HFF-Myc (cell line): ENCODE measurements around the gene MCRS1.

Experiments
- DNase-seq: peaks from one replicate; pipeline ENCODE4 v3.0.0-alpha.2; 2011; ENCODE audit warnings: low read depth; ENCODE audit errors: extremely low read depth
- H3K4me3 ChIP-seq: replicated peaks from 2 replicates; pipeline ENCODE4 v1.5.1; 2011; ENCODE audit warnings: low read depth, mild to moderate bottlenecking, control low read depth, low read length
- TF ChIP-seq, protein P1 (sequence below): IDR thresholded peaks from 2 replicates; pipeline ENCODE4 v1.5.1; 2012; ENCODE audit warnings: mild to moderate bottlenecking, low read depth, low read length, control low read depth; ENCODE audit errors: missing control alignments

Gene MCRS1

DNA sequence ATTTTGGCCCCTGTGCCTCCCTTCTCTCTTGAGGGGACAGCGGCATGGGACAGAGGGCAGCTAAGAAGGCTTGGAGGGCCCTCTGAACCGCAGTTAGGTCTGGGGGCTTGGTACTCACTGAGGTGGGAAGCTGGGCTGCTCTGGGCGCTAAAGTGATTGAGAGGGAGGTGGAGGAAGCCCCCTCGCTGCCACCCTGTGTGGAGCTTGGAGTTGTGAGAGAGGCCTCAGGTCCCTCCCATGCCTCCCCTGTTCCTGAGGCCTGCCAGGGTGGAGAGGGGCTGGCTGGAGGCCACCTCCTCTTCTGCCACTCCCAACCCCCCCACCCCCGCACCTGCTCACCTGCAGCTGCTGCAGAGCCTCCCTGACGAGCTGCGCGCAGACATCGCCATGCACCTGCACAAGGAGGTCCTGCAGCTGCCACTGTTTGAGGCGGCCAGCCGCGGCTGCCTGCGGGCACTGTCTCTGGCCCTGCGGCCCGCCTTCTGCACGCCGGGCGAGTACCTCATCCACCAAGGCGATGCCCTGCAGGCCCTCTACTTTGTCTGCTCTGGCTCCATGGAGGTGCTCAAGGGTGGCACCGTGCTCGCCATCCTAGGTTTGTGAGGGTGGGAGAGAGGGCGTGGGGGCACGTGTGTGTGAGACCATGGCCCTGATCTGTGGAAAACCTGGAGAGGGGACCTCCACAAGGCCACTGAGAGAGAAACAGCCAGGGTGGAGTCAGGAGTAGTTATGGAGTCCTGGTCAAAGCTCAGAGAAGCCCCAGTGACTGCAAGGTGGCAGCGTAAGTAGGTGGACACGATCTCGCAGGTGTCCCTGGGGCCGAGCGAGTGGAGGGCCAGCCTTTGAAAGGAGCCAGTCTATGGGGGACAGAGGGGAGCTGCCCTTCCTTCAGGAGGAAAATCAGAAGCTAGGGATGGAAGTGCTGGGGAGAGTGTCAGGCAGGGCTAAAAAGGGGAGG lies 17.9 kb downstream of the MCRS1 start:
- no peak overlapping the region for H3K4me3 ChIP-seq
- TF ChIP-seq, protein P1, sequence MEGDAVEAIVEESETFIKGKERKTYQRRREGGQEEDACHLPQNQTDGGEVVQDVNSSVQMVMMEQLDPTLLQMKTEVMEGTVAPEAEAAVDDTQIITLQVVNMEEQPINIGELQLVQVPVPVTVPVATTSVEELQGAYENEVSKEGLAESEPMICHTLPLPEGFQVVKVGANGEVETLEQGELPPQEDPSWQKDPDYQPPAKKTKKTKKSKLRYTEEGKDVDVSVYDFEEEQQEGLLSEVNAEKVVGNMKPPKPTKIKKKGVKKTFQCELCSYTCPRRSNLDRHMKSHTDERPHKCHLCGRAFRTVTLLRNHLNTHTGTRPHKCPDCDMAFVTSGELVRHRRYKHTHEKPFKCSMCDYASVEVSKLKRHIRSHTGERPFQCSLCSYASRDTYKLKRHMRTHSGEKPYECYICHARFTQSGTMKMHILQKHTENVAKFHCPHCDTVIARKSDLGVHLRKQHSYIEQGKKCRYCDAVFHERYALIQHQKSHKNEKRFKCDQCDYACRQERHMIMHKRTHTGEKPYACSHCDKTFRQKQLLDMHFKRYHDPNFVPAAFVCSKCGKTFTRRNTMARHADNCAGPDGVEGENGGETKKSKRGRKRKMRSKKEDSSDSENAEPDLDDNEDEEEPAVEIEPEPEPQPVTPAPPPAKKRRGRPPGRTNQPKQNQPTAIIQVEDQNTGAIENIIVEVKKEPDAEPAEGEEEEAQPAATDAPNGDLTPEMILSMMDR: no peak
- no peak for DNase-seq

- H3K4me3 ChIP-seq: peak overlapping the region; percentile 19
- no peak for DNase-seq
- TF ChIP-seq, protein P1: peak; percentile 42
Observed at GRCh38 chr12:49548822-49549648, 18.9 kb downstream of the MCRS1 start.

GRCh38 chr12:49548481-49548821 lies 19.5 kb downstream of the MCRS1 start:
- TF ChIP-seq, protein P1: no peak
- no peak for DNase-seq
- H3K4me3 ChIP-seq: no peak overlapping the region; the same call in 1 of the 2 replicates

DNA sequence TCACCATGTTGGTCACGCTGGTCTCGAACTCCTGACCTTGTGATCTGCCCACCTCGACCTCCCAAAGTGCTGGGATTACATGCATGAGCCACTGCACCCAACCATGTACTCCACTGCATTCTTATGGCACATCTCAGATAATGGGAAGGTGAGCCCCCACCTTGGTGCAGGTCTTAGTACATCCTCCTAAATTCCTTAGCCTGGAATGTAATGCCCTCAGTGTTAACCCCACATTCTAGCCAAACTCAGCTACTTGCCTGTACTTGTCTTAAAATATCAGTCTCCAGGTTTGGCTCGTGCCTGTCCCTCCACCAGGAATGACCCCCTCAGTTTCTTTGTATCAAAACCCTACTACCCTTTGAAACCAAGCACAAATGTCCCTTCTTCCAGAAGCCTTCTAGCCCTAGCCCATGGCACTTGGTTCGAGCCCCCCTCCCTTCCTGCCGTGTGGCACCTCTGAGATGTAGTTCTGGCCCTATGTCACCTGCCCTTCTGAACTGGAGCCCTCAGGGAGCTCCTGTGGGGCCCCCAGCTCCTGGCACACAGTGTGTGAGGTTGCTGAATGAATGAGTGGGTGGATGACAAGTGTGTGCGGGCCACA lies 20.8 kb downstream of the MCRS1 start:
- no peak overlapping the region for H3K4me3 ChIP-seq
- TF ChIP-seq, protein P1: no peak
- no peak for DNase-seq

- no peak for DNase-seq
- H3K4me3 ChIP-seq: no peak overlapping the region
- TF ChIP-seq, protein P1: no peak
Observed at GRCh38 chr12:49546481-49546880, 21.5 kb downstream of the MCRS1 start.

DNA sequence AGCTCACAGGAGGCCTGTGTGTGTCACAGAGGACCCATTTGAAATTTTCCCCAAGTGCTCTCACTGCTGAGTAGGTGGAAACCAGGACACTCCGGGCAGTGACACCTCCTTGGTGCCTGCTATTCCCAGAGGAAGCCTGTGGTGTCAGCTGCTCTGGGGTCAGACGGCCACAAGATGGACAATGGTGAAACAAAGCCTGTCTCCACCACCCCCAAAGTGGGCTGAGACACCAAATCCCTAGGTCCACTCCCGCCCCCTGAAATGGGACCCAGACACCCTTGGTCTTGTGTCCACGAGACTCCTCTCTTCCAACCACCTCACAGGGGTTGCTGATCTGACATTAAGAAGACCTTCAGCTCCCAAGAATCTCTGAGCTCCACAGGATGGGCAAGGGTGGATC lies 22.1 kb downstream of the MCRS1 start:
- TF ChIP-seq, protein P1: no peak
- no peak for DNase-seq
- no peak overlapping the region for H3K4me3 ChIP-seq
